HG03521 (cell line): ENCODE data around the gene GPC1.
"Not testable (repeated sequence)": the region's sequence is repeated elsewhere in the genome, so short reads cannot be mapped to it uniquely, and the experiment has no call there.

Experiments
- ATAC-seq: cut with Tn5 transposase; IDR thresholded peaks from one replicate; pipeline ENCODE4 v1.9.1; 2021; ENCODE audit warnings: mild to moderate bottlenecking, moderate library complexity; ENCODE audit not compliant: unreplicated experiment

GPC1 gene

GRCh38 chr2:240435457-240435947 is at the start of gene GPC1:
Gene GPC1 (plus strand): TSS chr2:240435663. CDS start chr2:240435919, 256 bp downstream.
- peak; percentile 39 for ATAC-seq

GRCh38 chr2:240386326-240386725 is 49.1 kb upstream of the GPC1 start:
- no peak for ATAC-seq

- not testable (repeated sequence) for ATAC-seq
Observed at GRCh38 chr2:240386743-240387142, 48.7 kb upstream of the GPC1 start.

- ATAC-seq, result no peak
Observed at GRCh38 chr2:240387325-240387668, 48.2 kb upstream of the GPC1 start.

GRCh38 chr2:240387669-240388358 is 47.6 kb upstream of the GPC1 start:
- ATAC-seq, result no peak

GRCh38 chr2:240388471-240389301 is 46.8 kb upstream of the GPC1 start:
- no peak for ATAC-seq

- no peak for ATAC-seq
Observed at GRCh38 chr2:240389302-240389805, 46.1 kb upstream of the GPC1 start.

- ATAC-seq, result no peak
Observed at GRCh38 chr2:240390091-240391073, 45.1 kb upstream of the GPC1 start.

- ATAC-seq, result no peak
Observed at GRCh38 chr2:240391111-240392051, 44.1 kb upstream of the GPC1 start.

GRCh38 chr2:240392084-240392947 is 43.1 kb upstream of the GPC1 start:
- ATAC-seq, result no peak

- no peak for ATAC-seq
Observed at GRCh38 chr2:240392948-240393830, 42.3 kb upstream of the GPC1 start.

GRCh38 chr2:240393831-240394410 is 41.5 kb upstream of the GPC1 start:
- ATAC-seq, result no peak

GRCh38 chr2:240394549-240394948 is 40.9 kb upstream of the GPC1 start:
- no peak for ATAC-seq

- no peak for ATAC-seq
Observed at GRCh38 chr2:240395448-240395847, 40.0 kb upstream of the GPC1 start.

GRCh38 chr2:240395896-240396622 is 39.4 kb upstream of the GPC1 start:
- ATAC-seq, result no peak

- no peak for ATAC-seq
Observed at GRCh38 chr2:240396623-240397541, 38.6 kb upstream of the GPC1 start.
